Measurements from ENCODE around the gene MAPK7.

DNA sequence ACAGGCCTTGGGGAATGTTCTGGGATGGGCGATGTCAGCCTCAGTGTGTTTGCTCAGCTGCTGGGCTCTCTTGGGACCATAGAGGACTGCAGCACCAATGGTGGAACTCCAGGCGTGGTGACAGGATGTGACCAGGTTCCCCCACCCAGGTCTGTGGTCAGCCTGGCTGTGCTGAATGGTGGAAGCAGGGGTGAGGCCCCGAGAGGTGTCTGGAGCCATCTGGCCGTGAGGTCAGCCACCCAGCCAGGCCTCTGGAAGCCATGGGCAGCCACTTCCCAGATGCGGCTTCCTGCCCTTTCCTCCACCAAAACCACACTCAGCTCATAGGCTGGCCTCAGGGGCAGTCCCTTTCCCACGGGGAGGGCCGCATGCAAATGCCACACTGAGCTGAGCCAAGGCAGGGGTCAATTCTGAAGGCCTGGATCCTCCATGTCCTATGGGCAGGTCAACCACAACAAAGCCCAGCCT lies 7.8 kb upstream of the MAPK7 start:
- TF ChIP-seq, protein P1, sequence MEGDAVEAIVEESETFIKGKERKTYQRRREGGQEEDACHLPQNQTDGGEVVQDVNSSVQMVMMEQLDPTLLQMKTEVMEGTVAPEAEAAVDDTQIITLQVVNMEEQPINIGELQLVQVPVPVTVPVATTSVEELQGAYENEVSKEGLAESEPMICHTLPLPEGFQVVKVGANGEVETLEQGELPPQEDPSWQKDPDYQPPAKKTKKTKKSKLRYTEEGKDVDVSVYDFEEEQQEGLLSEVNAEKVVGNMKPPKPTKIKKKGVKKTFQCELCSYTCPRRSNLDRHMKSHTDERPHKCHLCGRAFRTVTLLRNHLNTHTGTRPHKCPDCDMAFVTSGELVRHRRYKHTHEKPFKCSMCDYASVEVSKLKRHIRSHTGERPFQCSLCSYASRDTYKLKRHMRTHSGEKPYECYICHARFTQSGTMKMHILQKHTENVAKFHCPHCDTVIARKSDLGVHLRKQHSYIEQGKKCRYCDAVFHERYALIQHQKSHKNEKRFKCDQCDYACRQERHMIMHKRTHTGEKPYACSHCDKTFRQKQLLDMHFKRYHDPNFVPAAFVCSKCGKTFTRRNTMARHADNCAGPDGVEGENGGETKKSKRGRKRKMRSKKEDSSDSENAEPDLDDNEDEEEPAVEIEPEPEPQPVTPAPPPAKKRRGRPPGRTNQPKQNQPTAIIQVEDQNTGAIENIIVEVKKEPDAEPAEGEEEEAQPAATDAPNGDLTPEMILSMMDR (IDR thresholded peaks at IDR 0.05), result no peak
- TF ChIP-seq POLR2A (IDR thresholded peaks at IDR 0.05) (no peak), POLR2AphosphoS5 (IDR thresholded peaks at IDR 0.05) (no peak)

Measured in prostate gland (tissue), 2 donors.